ENCODE measurements around the gene HFM1.

HFM1 gene

DNA sequence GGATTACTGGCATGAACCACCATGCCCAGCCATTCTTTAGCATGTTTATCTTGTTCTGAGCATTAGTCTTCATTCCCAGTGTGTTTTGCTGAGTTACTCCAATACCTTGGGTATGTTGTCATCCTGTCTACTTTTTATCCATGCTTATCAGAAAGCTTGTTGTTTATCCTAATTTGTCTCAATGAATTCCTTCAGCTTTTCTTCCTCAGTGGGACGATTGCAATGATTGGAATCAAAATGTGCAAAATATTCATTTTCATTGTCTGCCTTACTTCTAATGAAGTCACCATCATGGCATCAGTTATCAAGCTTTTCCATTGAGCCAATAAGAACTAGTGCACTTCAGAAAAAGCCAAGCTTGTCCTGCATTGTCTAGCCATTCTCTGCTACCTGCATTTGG lies 170.5 kb downstream of the HFM1 start:
- DNase-seq, result no peak

GRCh38 chr1:91226741-91227140 lies 177.9 kb downstream of the HFM1 start:
- no peak for DNase-seq

DNA sequence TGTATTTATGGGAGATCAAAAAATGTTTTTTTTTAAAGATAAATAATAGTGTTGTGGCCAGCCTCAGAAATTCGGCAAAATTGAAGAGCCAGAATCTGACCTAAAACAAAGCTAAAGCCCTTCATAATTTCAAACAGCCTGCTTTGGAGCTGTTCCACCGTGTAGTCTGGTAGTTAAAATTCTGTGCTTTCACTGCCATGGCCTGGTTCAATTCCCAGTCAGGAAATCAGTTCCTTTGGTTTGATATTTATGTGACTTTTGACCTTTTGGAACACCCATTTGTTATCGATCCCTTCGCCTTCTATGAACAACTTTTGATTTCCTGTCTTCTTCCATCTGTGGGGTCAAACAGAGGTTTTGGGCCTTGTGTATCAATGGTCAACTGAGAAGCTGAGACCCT lies 179.8 kb downstream of the HFM1 start:
- DNase-seq, result no peak

DNA sequence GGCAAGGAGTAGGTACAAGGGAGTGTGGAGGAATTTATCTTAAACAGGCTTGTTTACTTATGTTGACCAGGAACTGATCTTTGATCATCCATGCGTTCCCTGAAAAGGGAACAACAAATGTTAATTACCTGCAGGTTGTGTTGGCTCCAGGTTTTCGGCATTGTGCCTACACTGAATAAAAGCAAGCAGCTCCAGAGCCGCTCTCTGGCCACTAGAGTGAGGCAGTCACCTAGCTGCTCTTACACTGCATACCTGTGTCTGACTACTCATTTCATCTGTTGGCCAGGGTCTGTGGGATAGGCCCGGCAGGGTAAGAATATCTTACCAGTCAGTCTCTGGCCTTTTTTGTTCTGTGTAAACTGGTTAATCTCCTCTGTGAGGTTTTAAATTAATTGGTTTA lies 183.6 kb downstream of the HFM1 start:
- DNase-seq, result no peak

DNA sequence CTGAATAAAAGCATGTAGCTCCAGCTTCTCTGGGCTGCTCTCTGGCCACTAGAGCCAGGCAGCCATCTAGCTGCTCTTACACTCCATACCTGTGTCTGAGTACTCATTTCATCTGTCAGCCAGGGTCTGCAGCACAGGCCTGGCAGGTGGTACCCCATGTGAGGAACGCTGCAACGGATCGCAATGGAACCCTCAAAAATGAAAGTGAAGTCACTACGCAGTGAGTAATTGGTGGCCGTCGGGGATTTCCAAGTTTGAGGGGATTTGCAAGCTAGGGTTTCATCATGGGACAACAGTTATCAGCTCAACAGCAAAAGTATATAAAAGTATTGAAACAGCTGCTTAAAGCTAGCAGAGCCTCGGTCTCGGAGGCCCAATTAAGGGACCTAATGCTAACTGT lies 186.7 kb downstream of the HFM1 start:
- DNase-seq, result no peak
